Prostate gland (tissue), 2 donors: ENCODE results near the gene CHN1. TPM values are rescaled to one million over a fixed set of nuclear protein-coding genes. Genes with fewer than 3 reads are reported as not detected.

Source experiments
- DNase-seq: peaks from one replicate; pipeline ENCODE4 v3.0.0-alpha.2; 2019; ENCODE audit warnings: low spot score
- H3K27ac ChIP-seq, 2 donors: fragments of 200-600 bp; sonication (generic); 2 replicates each; pipeline ENCODE4 v1.5.1; 2017 to 2019
- H3K27me3 ChIP-seq: fragments of 200-600 bp; sonication (generic); replicated peaks from 2 replicates; pipeline ENCODE4 v1.5.1; 2019; ENCODE audit not compliant: insufficient read depth
- H3K36me3 ChIP-seq, 2 donors: fragments of 200-600 bp; sonication (generic); 1 replicate in 1 of 2; 2 replicates in 1 of 2; pipeline versions ENCODE4 v1.5.1 to v1.8.1; 2017 to 2019
- H3K4me1 ChIP-seq: fragments of 200-600 bp; sonication (generic); replicated peaks from 2 replicates; pipeline ENCODE4 v1.5.1; 2019
- H3K4me3 ChIP-seq, 2 donors: fragments of 200-600 bp; sonication (generic); 2 replicates each; pipeline ENCODE4 v1.5.1; 2017 to 2019
- H3K9me3 ChIP-seq: fragments of 200-600 bp; sonication (generic); 2 replicates; pipeline ENCODE4 v1.5.1; 2017
- POLR2A ChIP-seq: fragments of 450-650 bp; IDR thresholded peaks from one replicate; pipeline ENCODE4 v1.6.1; 2016; ENCODE audit warnings: antibody characterized with exemption, mild to moderate bottlenecking
- POLR2AphosphoS5 ChIP-seq: sonication (generic); formaldehyde crosslinking; IDR thresholded peaks from one replicate; pipeline ENCODE4 v1.6.1; 2017; ENCODE audit warnings: antibody characterized with exemption
- WGBS: methylation state at CpG from one replicate; pipeline ENCODE4 v1.1.5; 2018; 5-methylcytosine and 5-hydroxymethylcytosine counted together
- intact Hi-C: fragments of 100-400 bp; cut with DNase I; formaldehyde crosslinking; loops from one replicate; pipeline ENCODE4 v1.14.2; 2022
- total RNA-seq, 2 donors: library from RNA; depleted of rRNA; stranded (reverse); fragments of >200 nt; gene quantifications; one replicate each; pipeline ENCODE4 v1.1.0, GENCODE V29; 2016
- TF ChIP-seq, protein P1 (sequence below), 4 experiments: fragments of 200-600 bp in 2 of 4; fragments of 450-650 bp in 2 of 4; sonication (generic) in 2 of 4; IDR thresholded peaks; 1 replicate in 3 of 4; 2 replicates in 1 of 4; pipeline ENCODE4 v1.5.1; 2016 to 2019; ENCODE audit warnings: antibody characterized with exemption in 4 of 4, mild to moderate bottlenecking in 2 of 4, moderate library complexity in 2 of 4

Gene CHN1
- total RNA-seq, 2 donors from 2014 or later: 7.8 to 20.1 TPM

DNA sequence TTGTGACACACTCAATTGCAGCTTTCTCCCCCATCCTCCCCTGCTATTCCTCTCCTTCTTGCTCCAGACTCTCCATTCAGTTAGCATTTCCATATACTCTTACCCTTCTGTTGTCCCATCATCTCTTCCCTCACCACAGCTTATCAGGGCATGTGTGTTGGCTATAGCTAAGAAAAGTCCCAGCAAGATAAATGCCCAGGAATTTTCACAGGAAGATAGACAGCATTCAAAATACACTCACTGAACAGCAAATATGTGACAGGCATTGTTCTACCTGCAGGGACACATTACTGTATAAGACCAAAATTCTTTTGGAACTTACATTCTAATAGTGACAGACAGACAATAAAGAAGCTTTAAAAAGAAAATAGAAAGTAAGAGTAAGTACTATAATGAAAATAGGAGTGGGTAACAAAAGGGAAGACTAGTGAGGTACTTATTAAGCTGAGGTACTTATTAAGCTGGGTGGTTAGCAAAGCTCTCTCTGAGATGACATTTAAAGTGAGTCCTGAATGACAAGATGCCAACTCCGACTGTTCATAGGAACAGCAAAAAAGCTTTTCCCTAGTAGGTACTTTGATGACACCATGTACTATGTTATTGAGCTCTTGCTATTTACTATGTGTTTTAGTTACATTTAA lies 86.2 kb downstream of the CHN1 start:
- Histone ChIP-seq H3K4me3 (no peak overlapping the region), H3K4me1 (no peaks in the 10 kb centered on the region), H3K9me3 (no peaks in the 10 kb centered on the region), H3K27ac (no peak overlapping the region), H3K27me3 (no peaks in the 10 kb centered on the region), H3K36me3 (no peaks in the 10 kb centered on the region)
- TF ChIP-seq POLR2A (no peak), POLR2AphosphoS5 (no peak)
- TF ChIP-seq, protein P1, sequence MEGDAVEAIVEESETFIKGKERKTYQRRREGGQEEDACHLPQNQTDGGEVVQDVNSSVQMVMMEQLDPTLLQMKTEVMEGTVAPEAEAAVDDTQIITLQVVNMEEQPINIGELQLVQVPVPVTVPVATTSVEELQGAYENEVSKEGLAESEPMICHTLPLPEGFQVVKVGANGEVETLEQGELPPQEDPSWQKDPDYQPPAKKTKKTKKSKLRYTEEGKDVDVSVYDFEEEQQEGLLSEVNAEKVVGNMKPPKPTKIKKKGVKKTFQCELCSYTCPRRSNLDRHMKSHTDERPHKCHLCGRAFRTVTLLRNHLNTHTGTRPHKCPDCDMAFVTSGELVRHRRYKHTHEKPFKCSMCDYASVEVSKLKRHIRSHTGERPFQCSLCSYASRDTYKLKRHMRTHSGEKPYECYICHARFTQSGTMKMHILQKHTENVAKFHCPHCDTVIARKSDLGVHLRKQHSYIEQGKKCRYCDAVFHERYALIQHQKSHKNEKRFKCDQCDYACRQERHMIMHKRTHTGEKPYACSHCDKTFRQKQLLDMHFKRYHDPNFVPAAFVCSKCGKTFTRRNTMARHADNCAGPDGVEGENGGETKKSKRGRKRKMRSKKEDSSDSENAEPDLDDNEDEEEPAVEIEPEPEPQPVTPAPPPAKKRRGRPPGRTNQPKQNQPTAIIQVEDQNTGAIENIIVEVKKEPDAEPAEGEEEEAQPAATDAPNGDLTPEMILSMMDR (IDR thresholded peaks at IDR 0.05): no peak
- intact Hi-C loops: no loop called here
- WGBS: 75% methylated on average over 1 of the region's 1 CpG
- no peak for DNase-seq

DNA sequence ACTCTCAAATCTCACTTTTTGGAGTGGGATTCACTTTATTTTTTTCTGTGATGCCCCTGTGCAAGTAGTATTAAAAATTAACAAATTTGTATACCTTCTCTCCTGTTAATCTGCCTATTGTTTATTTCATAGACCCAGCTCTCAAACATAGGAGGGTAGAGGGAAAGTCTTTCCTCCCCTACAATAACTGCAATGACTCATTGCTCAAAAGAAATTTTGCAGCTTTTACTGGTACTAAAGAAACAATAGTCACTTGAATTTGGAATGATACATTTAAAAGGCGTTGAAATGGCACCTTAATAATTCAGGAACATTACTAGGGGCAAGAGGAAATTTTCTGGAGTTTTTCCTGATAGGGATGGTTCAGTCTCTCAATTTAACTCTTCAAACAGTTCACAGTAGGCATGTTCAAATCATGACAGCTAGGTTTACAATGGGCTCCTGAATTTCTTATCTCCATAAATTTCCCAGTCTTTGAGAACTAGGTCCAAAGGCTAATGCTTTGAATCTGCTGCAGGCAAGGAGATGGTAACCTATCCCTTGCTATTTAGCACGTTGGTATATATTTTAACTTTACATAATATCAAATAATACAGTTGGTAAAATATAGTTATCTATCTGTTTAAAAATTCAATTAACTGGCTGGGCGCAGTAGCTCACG lies 88.8 kb downstream of the CHN1 start:
- intact Hi-C loops: no loop called here
- no peak for DNase-seq
- no peaks in the 10 kb centered on the region for H3K36me3 ChIP-seq
- no peak overlapping the region for H3K27ac ChIP-seq
- no peaks in the 10 kb centered on the region for H3K4me1 ChIP-seq
- no peaks in the 10 kb centered on the region for H3K27me3 ChIP-seq
- H3K9me3 ChIP-seq: no peaks in the 10 kb centered on the region
- TF ChIP-seq, protein P1 (IDR thresholded peaks at IDR 0.05): no peak
- no peak for TF ChIP-seq POLR2AphosphoS5
- TF ChIP-seq POLR2A: no peak
- WGBS: 95% methylated on average over 4 of the region's 4 CpGs
- no peak overlapping the region for H3K4me3 ChIP-seq

DNA sequence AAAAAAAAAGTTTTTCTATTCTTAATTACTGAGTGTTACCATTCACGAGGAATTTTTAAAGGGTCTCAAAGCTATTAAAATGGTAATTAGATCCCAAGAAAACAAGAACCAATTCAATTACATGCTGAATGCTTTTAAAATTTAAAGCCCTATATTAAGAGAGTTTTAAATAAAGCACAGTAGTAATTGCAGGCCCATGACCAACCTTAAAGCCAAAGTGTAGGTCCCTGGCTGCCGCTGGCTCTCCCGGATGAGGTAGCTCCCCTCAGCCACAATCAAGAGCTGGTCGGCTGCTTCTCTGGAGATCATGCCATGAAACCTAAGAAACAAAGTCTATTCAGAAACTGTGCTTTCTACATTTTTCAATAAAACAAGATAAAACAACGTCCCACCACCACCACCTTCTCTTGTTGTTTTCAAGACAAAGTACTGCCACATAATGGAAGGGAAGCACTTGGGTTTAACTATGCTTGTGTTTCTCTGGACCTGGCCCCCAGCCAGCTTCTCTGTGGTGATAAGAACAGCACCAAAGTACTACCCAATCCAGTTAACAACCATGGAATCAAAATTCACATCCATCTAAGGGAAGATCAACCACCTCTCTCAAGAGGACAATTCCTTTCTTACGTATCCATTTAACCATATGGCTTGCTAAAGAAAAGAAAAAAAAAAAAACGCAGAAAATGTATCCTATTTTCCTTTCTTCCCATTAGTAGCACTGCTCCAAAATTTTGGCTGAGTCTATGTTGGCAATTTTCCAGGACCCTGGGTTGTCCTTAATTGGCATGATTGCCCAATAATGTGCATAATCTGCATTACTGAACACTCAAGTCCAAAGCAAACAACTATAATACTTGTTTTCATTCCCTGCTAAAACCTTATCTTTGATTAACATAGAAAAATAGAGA lies 90.1 kb downstream of the CHN1 start:
- Histone ChIP-seq H3K36me3 (no peaks in the 10 kb centered on the region), H3K4me3 (no peak overlapping the region), H3K4me1 (no peaks in the 10 kb centered on the region), H3K9me3 (no peaks in the 10 kb centered on the region), H3K27ac (no peak overlapping the region), H3K27me3 (no peaks in the 10 kb centered on the region)
- TF ChIP-seq, protein P1 (IDR thresholded peaks at IDR 0.05): no peak
- TF ChIP-seq POLR2AphosphoS5 (no peak), POLR2A (no peak)
- DNase-seq: no peak
- intact Hi-C loops: no loop called here
- WGBS: 70% methylated on average over 7 of the region's 7 CpGs

DNA sequence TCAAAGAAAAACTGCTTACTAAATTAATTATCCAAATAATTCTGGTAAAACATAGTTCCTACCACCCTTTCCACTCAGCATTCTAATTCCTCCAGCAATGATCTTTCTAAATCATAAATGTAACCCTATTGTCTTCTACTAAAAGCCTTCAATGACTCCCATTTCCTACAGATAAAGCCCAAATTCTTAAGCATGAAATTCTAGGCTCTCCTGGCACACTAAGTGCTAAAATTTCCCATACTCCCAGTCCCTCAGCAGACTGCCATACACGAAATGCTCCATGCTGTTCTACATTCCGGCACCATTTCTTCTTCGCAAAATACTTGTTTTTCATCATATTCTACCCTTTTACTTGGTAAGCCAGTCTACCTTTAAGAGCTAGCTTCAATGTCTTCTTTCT lies 96.9 kb downstream of the CHN1 start:
- no peak for DNase-seq
- H3K27ac ChIP-seq: no peak overlapping the region
- TF ChIP-seq POLR2AphosphoS5 (no peak), POLR2A (no peak)
- TF ChIP-seq, protein P1 (IDR thresholded peaks at IDR 0.05): no peak
- no peaks in the 10 kb centered on the region for H3K9me3 ChIP-seq
- H3K4me3 ChIP-seq: no peak overlapping the region
- no peaks in the 10 kb centered on the region for H3K36me3 ChIP-seq
- H3K27me3 ChIP-seq: no peaks in the 10 kb centered on the region
- intact Hi-C loops: no loop called here
- WGBS: 97% methylated on average over 3 of the region's 3 CpGs
- no peaks in the 10 kb centered on the region for H3K4me1 ChIP-seq
